ENCODE measurements around the gene CRHBP.

GRCh38 chr5:76980518-76981144, 27.8 kb downstream of the CRHBP start:
- TF ChIP-seq CTCF (conservative IDR thresholded peaks at IDR 0.05; ENCODE audit: low read length) (no peak), EZH2phosphoT487 (IDR thresholded peaks at IDR 0.05; ENCODE audit: borderline replicate concordance) (no peak)
